GM21619 (cell line): ENCODE results near the gene FATE1.

Experiments
- ATAC-seq: cut with Tn5 transposase; IDR thresholded peaks from one replicate; pipeline ENCODE4 v1.9.1; 2021; ENCODE audit not compliant: unreplicated experiment

Gene FATE1

GRCh38 chrX:151742311-151742710 is 26.5 kb downstream of the FATE1 start:
- no peak for ATAC-seq

GRCh38 chrX:151743651-151744470 is 28.0 kb downstream of the FATE1 start:
- no peak for ATAC-seq

GRCh38 chrX:151745651-151746050 is 29.8 kb downstream of the FATE1 start:
- ATAC-seq, result no peak

GRCh38 chrX:151746502-151746901 is 30.7 kb downstream of the FATE1 start:
- no peak for ATAC-seq

GRCh38 chrX:151750511-151750910 is 34.7 kb downstream of the FATE1 start:
- ATAC-seq, result no peak

- ATAC-seq, result no peak
Observed at GRCh38 chrX:151752847-151753246, 37.0 kb downstream of the FATE1 start.

- ATAC-seq, result no peak
Observed at GRCh38 chrX:151753313-151754046, 37.6 kb downstream of the FATE1 start.

- ATAC-seq, result no peak
Observed at GRCh38 chrX:151754047-151754429, 38.2 kb downstream of the FATE1 start.

GRCh38 chrX:151754641-151755215 is 38.9 kb downstream of the FATE1 start:
- no peak for ATAC-seq

- ATAC-seq, result no peak
Observed at GRCh38 chrX:151759041-151759708, 43.3 kb downstream of the FATE1 start.

- no peak for ATAC-seq
Observed at GRCh38 chrX:151762802-151763201, 47.0 kb downstream of the FATE1 start.

- no peak for ATAC-seq
Observed at GRCh38 chrX:151763711-151764110, 47.9 kb downstream of the FATE1 start.

GRCh38 chrX:151765026-151765425 is 49.2 kb downstream of the FATE1 start:
- ATAC-seq, result no peak

- no peak for ATAC-seq
Observed at GRCh38 chrX:151771726-151772125, 55.9 kb downstream of the FATE1 start.
